HepG2 (cell line): Measurements from ENCODE around the gene AKIRIN1. TPM values are rescaled to one million over a fixed set of nuclear protein-coding genes. Genes with fewer than 3 reads are reported as not detected.
A peak's percentile ranks its signal among the peaks of the same experiment; 100 is the strongest.

Source experiments
- ATAC-seq: fragments of 200-7000 bp; cut with Tn5 transposase; 3 replicates; pipeline ENCODE4 v1.9.1; 2020; ENCODE audit warnings: mild to moderate bottlenecking, moderate library complexity
- BruUV-seq: library from RNA; stranded (reverse); fragments of 400-500 nt; replicated peaks from 2 replicates; lab custom pipeline; 2021; lab: Mats Ljungman, UMichigan
- CTCF ChIA-PET: fragments of 300-600 bp; formaldehyde crosslinking; extraction: SDS; loops from one replicate; lab custom pipeline; 2021; ENCODE audit warnings: low total read pairs, inconsistent platforms, low intra/inter-chr PET ratio; lab: Yijun Ruan, JAX
- POLR2A ChIA-PET: fragments of 350-600 bp; sonication (Branson Sonifier 250); formaldehyde crosslinking; loops from one replicate; lab custom pipeline; 2020; ENCODE audit warnings: antibody characterized with exemption, inconsistent platforms; lab: Yijun Ruan, JAX
- DNase-seq: peaks from one replicate; pipeline ENCODE4 v3.0.0-alpha.2; 2015; ENCODE audit warnings: low spot score
- FAIRE-seq: peaks from 3 replicates; lab custom pipeline; 2011; peaks lifted over from hg19 to GRCh38; lab: Jason Lieb, UNC
- H2AFZ ChIP-seq: one replicate; pipeline ENCODE4 v1.6.1; 2011; ENCODE audit warnings: low read length, inconsistent platforms
- H3K27ac ChIP-seq: fragments of 300-600 bp; 3 replicates; pipeline ENCODE4 v1.8.0; 2011; ENCODE audit warnings: mixed run types, mild to moderate bottlenecking, mixed read lengths, low read length, inconsistent platforms; ENCODE audit not compliant: insufficient read depth; ENCODE audit errors: extremely low read length
- H3K27me3 ChIP-seq, 2 experiments: fragments of 200-600 bp in 1 of 2; 2 replicates in 1 of 2; 3 replicates in 1 of 2; pipeline versions ENCODE4 v1.6.0 to v1.8.0; 2011; ENCODE audit warnings: low read length in 2 of 2, mild to moderate bottlenecking in 2 of 2, moderate library complexity in 2 of 2, inconsistent platforms in 1 of 2; ENCODE audit not compliant: insufficient read depth in 2 of 2, control insufficient read depth in 1 of 2
- H3K36me3 ChIP-seq, 2 experiments: fragments of 200-600 bp in 1 of 2; replicated peaks in 1 of 2; 2 replicates in 1 of 2; 3 replicates in 1 of 2; pipeline versions ENCODE4 v1.5.1 to v1.8.0; 2011; ENCODE audit warnings: low read length in 2 of 2, inconsistent platforms in 1 of 2; ENCODE audit not compliant: insufficient read depth in 2 of 2, control insufficient read depth in 1 of 2
- H3K4me1 ChIP-seq: 2 replicates; pipeline ENCODE4 v1.5.1; 2012; ENCODE audit warnings: low read length, inconsistent platforms; ENCODE audit not compliant: insufficient read depth
- H3K4me2 ChIP-seq: 2 replicates; pipeline ENCODE4 v1.6.0; 2011; ENCODE audit warnings: low read depth, low read length, inconsistent platforms
- H3K4me3 ChIP-seq, 3 experiments: fragments of 200-600 bp in 1 of 3; sonication (generic), shearing (Covaris generic) in 1 of 3; replicated peaks in 1 of 3; 2 replicates each; pipeline ENCODE4 v1.5.1; 2011 to 2016; ENCODE audit warnings: low read length in 3 of 3, inconsistent platforms in 2 of 3, low read depth in 2 of 3, mild to moderate bottlenecking in 2 of 3, control low read depth in 1 of 3, mixed read lengths in 1 of 3; ENCODE audit not compliant: insufficient read depth in 1 of 3
- H3K79me2 ChIP-seq: one replicate; pipeline ENCODE4 v1.6.1; 2011; ENCODE audit warnings: low read length, inconsistent platforms; ENCODE audit not compliant: insufficient read depth
- H3K9ac ChIP-seq: 2 replicates; pipeline ENCODE4 v1.6.0; 2011; ENCODE audit warnings: mild to moderate bottlenecking, low read depth, low read length, inconsistent platforms; ENCODE audit not compliant: insufficient read depth
- H3K9me3 ChIP-seq: 2 replicates; pipeline ENCODE4 v1.5.1; 2012; ENCODE audit warnings: mild to moderate bottlenecking, low read length
- H4K20me1 ChIP-seq: 2 replicates; pipeline ENCODE4 v1.6.0; 2011; ENCODE audit warnings: inconsistent platforms, mild to moderate bottlenecking, low read length, moderate library complexity; ENCODE audit not compliant: insufficient read depth
- ADNP ChIP-seq: sonication (generic); formaldehyde crosslinking; IDR thresholded peaks from 2 replicates; pipeline ENCODE4 v1.4.0; 2020; ENCODE audit warnings: missing genetic modification reagents
- FOXC1 ChIP-seq: sonication (generic); formaldehyde crosslinking; IDR thresholded peaks from 2 replicates; pipeline ENCODE4 v1.8.0; 2022; ENCODE audit warnings: mild to moderate bottlenecking, missing genetic modification reagents, borderline replicate concordance
- JUNB ChIP-seq: sonication (generic); formaldehyde crosslinking; IDR thresholded peaks from 2 replicates; pipeline ENCODE4 v1.8.0; 2022; ENCODE audit warnings: missing genetic modification reagents, mild to moderate bottlenecking, borderline replicate concordance
- KDM2A ChIP-seq: sonication (generic); formaldehyde crosslinking; IDR thresholded peaks from 2 replicates; pipeline ENCODE4 v1.4.0; 2020; ENCODE audit warnings: low read depth, missing genetic modification reagents, borderline replicate concordance
- NRL ChIP-seq: sonication (generic); formaldehyde crosslinking; IDR thresholded peaks from 2 replicates; pipeline ENCODE4 v1.5.0; 2020; ENCODE audit warnings: missing genetic modification reagents, mild to moderate bottlenecking, moderate library complexity, borderline replicate concordance
- SMC3 ChIP-seq: IDR thresholded peaks from 2 replicates; pipeline ENCODE4 v1.6.1; 2011; ENCODE audit warnings: low read length, improper control_type of control experiment
- SNAPC2 ChIP-seq: sonication (generic); formaldehyde crosslinking; IDR thresholded peaks from 2 replicates; pipeline ENCODE4 v1.8.1; 2022; ENCODE audit warnings: mild to moderate bottlenecking, missing genetic modification reagents
- SRSF4 ChIP-seq: fragments of 200-400 bp; formaldehyde crosslinking; IDR thresholded peaks from one replicate; pipeline ENCODE4 v1.6.1; 2018; ENCODE audit warnings: mild to moderate bottlenecking, low read depth, low read length, moderate library complexity; ENCODE audit not compliant: poor library complexity, severe bottlenecking
- ZC3H4 ChIP-seq: sonication (generic); formaldehyde crosslinking; IDR thresholded peaks from 2 replicates; pipeline ENCODE4 v1.4.0; 2020; ENCODE audit warnings: missing genetic modification reagents, borderline replicate concordance
- ZNF20 ChIP-seq: sonication (generic); formaldehyde crosslinking; IDR thresholded peaks from 2 replicates; pipeline ENCODE4 v1.4.0; 2020; ENCODE audit warnings: mild to moderate bottlenecking, moderate library complexity, missing genetic modification reagents
- ZNF205 ChIP-seq: IDR thresholded peaks from 2 replicates; pipeline ENCODE4 v1.6.1; 2018; ENCODE audit warnings: missing biosample characterization, missing genetic modification reagents
- ZNF263 ChIP-seq: sonication (generic); formaldehyde crosslinking; IDR thresholded peaks from 2 replicates; pipeline ENCODE4 v1.4.0; 2020; ENCODE audit warnings: missing genetic modification reagents
- ZNF577 ChIP-seq: sonication (generic); formaldehyde crosslinking; IDR thresholded peaks from 2 replicates; pipeline ENCODE4 v1.4.0; 2020; ENCODE audit warnings: mild to moderate bottlenecking, low read depth, missing genetic modification reagents, borderline replicate concordance
- ZNF746 ChIP-seq: sonication (generic); formaldehyde crosslinking; IDR thresholded peaks from 2 replicates; pipeline ENCODE4 v1.8.0; 2022; ENCODE audit warnings: mild to moderate bottlenecking, missing genetic modification reagents
- WGBS: methylation state at CpG from one replicate; pipeline ENCODE4 v1.1.6; 2017; ENCODE audit warnings: low lambda C conversion rate; 5-methylcytosine and 5-hydroxymethylcytosine counted together
- in situ Hi-C: cut with HindIII; loops from 2 replicates; pipeline ENCODE4 v1.10.0; 2017; ENCODE audit warnings: low pct_unique_long_range_greater_than_20kb; ENCODE audit not compliant: extremely low pct_ligation_motif_present
- intact Hi-C: fragments of 100-400 bp; cut with micrococcal nuclease; formaldehyde crosslinking; loops from one replicate; pipeline ENCODE4 v1.10.0; 2022; ENCODE audit not compliant: unreplicated experiment
- polyA plus RNA-seq, 8 experiments: library from polyadenylated mRNA; depleted of rRNA in 3 of 8; stranded (reverse) in 7 of 8; unstranded in 1 of 8; fragments of >200 nt; fragmentation: Illumina TruSeq in 4 of 8; extraction: Trizol in 4 of 8; gene quantifications; 2 replicates each; pipeline versions ENCODE4 v1.2.1 to v1.2.3, GENCODE V29; 2011 to 2016; ENCODE audit warnings: low read depth in 4 of 8, missing spikeins in 1 of 8, mixed read lengths in 1 of 8; ENCODE audit not compliant: insufficient read depth in 1 of 8
- total RNA-seq, 5 experiments: library from RNA; depleted of rRNA; stranded (reverse); fragments of >200 nt; fragmentation: Illumina TruSeq; extraction: Trizol; gene quantifications; 2 replicates each; pipeline ENCODE4 v1.2.3, GENCODE V29; 2016; ENCODE audit warnings: low read depth in 1 of 5
- TF ChIP-seq, protein P1 (sequence below): sonication (generic); formaldehyde crosslinking; IDR thresholded peaks from 2 replicates; pipeline ENCODE4 v1.8.1; 2023; ENCODE audit warnings: mild to moderate bottlenecking, missing genetic modification reagents
- TF ChIP-seq, protein P2 (sequence below): sonication (generic); formaldehyde crosslinking; IDR thresholded peaks from 2 replicates; pipeline ENCODE4 v1.4.0; 2020; ENCODE audit warnings: missing genetic modification reagents, borderline replicate concordance
- TF ChIP-seq, protein P3 (sequence below): IDR thresholded peaks from 2 replicates; pipeline ENCODE4 v1.6.1; 2016; ENCODE audit warnings: control low read depth

AKIRIN1 gene
- total and polyA plus RNA-seq, 2 of the 13 experiments (the other 11 are each of a cell fraction or from before 2014, with no cell fraction given), result 123 to 157 TPM

DNA sequence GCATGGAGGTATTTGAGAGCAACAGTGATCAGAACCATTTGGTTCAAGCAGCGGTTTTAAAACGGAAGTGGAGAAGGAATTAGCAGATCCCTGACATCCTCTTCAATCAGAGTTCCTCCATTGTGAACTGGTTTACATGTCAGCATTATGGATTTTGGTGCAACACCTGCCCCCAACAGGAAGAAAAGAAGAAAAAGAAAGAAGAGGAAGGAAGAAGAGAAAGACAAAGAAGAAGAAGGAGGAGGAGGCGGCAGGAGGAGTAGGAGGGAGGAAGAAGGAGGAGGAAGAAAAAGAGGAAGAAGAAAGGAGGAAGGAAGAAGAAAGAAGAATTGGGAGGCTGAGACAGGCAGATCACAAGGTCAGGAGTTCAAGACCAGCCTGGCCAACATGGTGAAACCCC is 52.4 kb downstream of the AKIRIN1 start (continued):
- no peak for TF ChIP-seq JUNB (CRISPR knock-in tag)
- no peak for TF ChIP-seq ZC3H4
- TF ChIP-seq, protein P1, sequence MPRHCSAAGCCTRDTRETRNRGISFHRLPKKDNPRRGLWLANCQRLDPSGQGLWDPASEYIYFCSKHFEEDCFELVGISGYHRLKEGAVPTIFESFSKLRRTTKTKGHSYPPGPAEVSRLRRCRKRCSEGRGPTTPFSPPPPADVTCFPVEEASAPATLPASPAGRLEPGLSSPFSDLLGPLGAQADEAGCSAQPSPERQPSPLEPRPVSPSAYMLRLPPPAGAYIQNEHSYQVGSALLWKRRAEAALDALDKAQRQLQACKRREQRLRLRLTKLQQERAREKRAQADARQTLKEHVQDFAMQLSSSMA, result no peak
- no peak for TF ChIP-seq ZNF577 (CRISPR knock-in tag)

DNA sequence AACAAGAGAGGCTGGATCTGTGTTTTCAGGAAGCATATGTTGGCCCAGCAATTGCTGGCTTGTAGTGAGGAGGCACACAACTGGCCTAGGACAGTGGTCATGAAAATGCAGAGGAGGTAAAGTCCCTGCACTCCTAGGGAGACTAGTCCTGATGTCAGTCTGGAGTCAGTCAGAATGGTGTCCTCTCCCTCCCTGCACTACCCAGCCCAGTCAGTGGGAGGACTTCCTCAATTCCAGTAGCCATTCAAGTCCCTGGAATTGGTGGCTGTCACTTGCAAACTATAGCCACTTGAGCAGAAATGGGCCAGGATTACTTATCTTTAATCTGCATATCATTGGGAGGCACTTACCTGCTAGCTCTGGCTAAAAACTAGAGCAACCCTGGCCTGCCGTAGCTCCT is 53.7 kb downstream of the AKIRIN1 start:
- in situ Hi-C loops, result no loop called here
- BruUV-seq, result no TSS peak
- H4K20me1 ChIP-seq, result no peaks in the 10 kb centered on the region
- TF ChIP-seq ADNP (CRISPR knock-in tag) (no peak), ZNF205 (CRISPR knock-in tag) (no peak), ZNF746 (CRISPR knock-in tag) (no peak), SRSF4 (no peak), FOXC1 (CRISPR knock-in tag) (no peak), NRL (CRISPR knock-in tag) (no peak), SNAPC2 (no peak), ZNF263 (CRISPR knock-in tag) (no peak), KDM2A (CRISPR knock-in tag) (no peak), SMC3 (no peak), ZNF20 (CRISPR knock-in tag) (no peak)
- TF ChIP-seq, protein P2, sequence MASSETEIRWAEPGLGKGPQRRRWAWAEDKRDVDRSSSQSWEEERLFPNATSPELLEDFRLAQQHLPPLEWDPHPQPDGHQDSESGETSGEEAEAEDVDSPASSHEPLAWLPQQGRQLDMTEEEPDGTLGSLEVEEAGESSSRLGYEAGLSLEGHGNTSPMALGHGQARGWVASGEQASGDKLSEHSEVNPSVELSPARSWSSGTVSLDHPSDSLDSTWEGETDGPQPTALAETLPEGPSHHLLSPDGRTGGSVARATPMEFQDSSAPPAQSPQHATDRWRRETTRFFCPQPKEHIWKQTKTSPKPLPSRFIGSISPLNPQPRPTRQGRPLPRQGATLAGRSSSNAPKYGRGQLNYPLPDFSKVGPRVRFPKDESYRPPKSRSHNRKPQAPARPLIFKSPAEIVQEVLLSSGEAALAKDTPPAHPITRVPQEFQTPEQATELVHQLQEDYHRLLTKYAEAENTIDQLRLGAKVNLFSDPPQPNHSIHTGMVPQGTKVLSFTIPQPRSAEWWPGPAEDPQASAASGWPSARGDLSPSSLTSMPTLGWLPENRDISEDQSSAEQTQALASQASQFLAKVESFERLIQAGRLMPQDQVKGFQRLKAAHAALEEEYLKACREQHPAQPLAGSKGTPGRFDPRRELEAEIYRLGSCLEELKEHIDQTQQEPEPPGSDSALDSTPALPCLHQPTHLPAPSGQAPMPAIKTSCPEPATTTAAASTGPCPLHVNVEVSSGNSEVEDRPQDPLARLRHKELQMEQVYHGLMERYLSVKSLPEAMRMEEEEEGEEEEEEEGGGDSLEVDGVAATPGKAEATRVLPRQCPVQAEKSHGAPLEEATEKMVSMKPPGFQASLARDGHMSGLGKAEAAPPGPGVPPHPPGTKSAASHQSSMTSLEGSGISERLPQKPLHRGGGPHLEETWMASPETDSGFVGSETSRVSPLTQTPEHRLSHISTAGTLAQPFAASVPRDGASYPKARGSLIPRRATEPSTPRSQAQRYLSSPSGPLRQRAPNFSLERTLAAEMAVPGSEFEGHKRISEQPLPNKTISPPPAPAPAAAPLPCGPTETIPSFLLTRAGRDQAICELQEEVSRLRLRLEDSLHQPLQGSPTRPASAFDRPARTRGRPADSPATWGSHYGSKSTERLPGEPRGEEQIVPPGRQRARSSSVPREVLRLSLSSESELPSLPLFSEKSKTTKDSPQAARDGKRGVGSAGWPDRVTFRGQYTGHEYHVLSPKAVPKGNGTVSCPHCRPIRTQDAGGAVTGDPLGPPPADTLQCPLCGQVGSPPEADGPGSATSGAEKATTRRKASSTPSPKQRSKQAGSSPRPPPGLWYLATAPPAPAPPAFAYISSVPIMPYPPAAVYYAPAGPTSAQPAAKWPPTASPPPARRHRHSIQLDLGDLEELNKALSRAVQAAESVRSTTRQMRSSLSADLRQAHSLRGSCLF, result no peak
- TF ChIP-seq, protein P3, sequence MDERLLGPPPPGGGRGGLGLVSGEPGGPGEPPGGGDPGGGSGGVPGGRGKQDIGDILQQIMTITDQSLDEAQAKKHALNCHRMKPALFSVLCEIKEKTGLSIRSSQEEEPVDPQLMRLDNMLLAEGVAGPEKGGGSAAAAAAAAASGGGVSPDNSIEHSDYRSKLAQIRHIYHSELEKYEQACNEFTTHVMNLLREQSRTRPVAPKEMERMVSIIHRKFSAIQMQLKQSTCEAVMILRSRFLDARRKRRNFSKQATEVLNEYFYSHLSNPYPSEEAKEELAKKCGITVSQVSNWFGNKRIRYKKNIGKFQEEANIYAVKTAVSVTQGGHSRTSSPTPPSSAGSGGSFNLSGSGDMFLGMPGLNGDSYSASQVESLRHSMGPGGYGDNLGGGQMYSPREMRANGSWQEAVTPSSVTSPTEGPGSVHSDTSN (CRISPR knock-in tag), result no peak

More for the DNA sequence above, 53.7 kb downstream of the AKIRIN1 start:
- Histone ChIP-seq H3K9ac (no peak overlapping the region), H3K27me3 (no peaks in the 10 kb centered on the region), H3K4me2 (no peak overlapping the region), H3K4me3 (no peak overlapping the region), H3K79me2 (no peaks in the 10 kb centered on the region), H3K9me3 (no peaks in the 10 kb centered on the region), H3K27ac (no peak overlapping the region), H3K4me1 (no peaks in the 10 kb centered on the region), H3K36me3 (no peaks in the 10 kb centered on the region), H2AFZ (no peak overlapping the region)
- FAIRE-seq (no peak), DNase-seq (no peak), ATAC-seq (peak; percentile 76)
- intact Hi-C loops, result no loop called here
- ChIA-PET CTCF (no interaction called here), POLR2A (interaction anchor here (0.9 kb wide), 1 partner anchor 18 kb away, joined by 3 read pairs; no protein-coding TSS in a partner anchor)
- 100% methylated on average over 1 of the region's 1 CpG for WGBS
